ENCODE results near the gene DLGAP1. TPM values are rescaled to one million over a fixed set of nuclear protein-coding genes. Genes with fewer than 3 reads are reported as not detected.

DLGAP1 gene
- total RNA-seq, 1 donor from 2014 or later, result 0.63 TPM

- no peak for DNase-seq (ENCODE audit: low read depth)
- TF ChIP-seq, protein P1, sequence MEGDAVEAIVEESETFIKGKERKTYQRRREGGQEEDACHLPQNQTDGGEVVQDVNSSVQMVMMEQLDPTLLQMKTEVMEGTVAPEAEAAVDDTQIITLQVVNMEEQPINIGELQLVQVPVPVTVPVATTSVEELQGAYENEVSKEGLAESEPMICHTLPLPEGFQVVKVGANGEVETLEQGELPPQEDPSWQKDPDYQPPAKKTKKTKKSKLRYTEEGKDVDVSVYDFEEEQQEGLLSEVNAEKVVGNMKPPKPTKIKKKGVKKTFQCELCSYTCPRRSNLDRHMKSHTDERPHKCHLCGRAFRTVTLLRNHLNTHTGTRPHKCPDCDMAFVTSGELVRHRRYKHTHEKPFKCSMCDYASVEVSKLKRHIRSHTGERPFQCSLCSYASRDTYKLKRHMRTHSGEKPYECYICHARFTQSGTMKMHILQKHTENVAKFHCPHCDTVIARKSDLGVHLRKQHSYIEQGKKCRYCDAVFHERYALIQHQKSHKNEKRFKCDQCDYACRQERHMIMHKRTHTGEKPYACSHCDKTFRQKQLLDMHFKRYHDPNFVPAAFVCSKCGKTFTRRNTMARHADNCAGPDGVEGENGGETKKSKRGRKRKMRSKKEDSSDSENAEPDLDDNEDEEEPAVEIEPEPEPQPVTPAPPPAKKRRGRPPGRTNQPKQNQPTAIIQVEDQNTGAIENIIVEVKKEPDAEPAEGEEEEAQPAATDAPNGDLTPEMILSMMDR (conservative IDR thresholded peaks at IDR 0.05; ENCODE audit: low read depth, low read length), result no peak
- no peak overlapping the region for H3K4me3 ChIP-seq (ENCODE audit: low read depth, low read length)
Measured at GRCh38 chr18:4445902-4446301, 9.2 kb downstream of the DLGAP1 start.

- DNase-seq (ENCODE audit: low read depth), result no peak
- TF ChIP-seq, protein P1 (conservative IDR thresholded peaks at IDR 0.05; ENCODE audit: low read depth, low read length), result no peak
- H3K4me3 ChIP-seq (ENCODE audit: low read depth, low read length), result no peak overlapping the region
Measured at GRCh38 chr18:4444306-4444705, 10.8 kb downstream of the DLGAP1 start.

DNA sequence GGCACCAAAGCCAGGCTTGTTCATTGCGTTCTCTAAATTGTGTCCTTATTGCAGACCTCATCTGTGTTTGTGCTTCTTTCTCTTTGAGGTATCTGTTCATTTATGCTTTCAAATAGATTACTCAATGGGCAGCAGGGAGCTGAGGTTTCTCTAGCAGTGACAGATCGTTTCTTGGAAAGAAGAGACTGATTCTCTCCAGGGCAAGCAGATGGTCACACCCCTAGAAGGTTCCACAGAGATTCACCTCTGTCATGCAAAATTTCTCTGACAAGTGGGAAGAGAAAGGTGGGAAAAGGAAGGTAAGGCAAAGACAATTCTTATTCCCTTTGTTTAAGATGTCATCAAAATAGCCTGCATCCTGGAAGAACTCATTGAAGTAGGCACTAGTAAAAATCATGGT lies 14.0 kb downstream of the DLGAP1 start:
- TF ChIP-seq, protein P1 (conservative IDR thresholded peaks at IDR 0.05; ENCODE audit: low read depth, low read length), result no peak
- no peak overlapping the region for H3K4me3 ChIP-seq (ENCODE audit: low read depth, low read length)
- DNase-seq (ENCODE audit: low read depth), result no peak

- TF ChIP-seq, protein P1 (conservative IDR thresholded peaks at IDR 0.05; ENCODE audit: low read depth, low read length), result no peak
Measured at GRCh38 chr18:4438938-4439337, 16.2 kb downstream of the DLGAP1 start.

DNA sequence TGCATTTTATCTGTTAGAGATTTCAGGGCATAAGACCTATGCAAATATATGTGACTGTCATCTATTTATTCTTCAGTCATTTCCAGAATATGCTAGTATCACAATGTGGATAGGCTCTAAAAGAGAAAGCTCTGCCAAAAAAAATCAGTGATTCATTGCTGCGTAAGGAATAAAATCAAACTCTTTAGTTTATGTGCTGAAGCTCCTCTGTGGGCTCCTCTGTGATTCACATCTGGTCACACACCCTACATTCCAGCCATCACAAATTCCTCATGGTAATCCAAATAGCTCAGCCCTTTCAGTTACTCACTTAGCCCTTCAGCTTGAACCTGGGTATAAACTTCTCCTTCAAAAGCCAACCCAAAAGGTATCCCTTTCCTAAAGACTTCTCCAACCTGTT lies 21.4 kb downstream of the DLGAP1 start:
- no peak for DNase-seq (ENCODE audit: low read depth)
- TF ChIP-seq, protein P1 (conservative IDR thresholded peaks at IDR 0.05; ENCODE audit: low read depth, low read length), result no peak
- H3K4me3 ChIP-seq (ENCODE audit: low read depth, low read length), result no peak overlapping the region

More at GRCh38 chr18:4438938-4439337, 16.2 kb downstream of the DLGAP1 start:
- H3K4me3 ChIP-seq (ENCODE audit: low read depth, low read length), result no peak overlapping the region
- no peak for DNase-seq (ENCODE audit: low read depth)

- TF ChIP-seq, protein P1 (conservative IDR thresholded peaks at IDR 0.05; ENCODE audit: low read depth, low read length), result no peak
- DNase-seq (ENCODE audit: low read depth), result no peak
- H3K4me3 ChIP-seq (ENCODE audit: low read depth, low read length), result no peak overlapping the region
Measured at GRCh38 chr18:4430836-4431235, 24.3 kb downstream of the DLGAP1 start.

DNA sequence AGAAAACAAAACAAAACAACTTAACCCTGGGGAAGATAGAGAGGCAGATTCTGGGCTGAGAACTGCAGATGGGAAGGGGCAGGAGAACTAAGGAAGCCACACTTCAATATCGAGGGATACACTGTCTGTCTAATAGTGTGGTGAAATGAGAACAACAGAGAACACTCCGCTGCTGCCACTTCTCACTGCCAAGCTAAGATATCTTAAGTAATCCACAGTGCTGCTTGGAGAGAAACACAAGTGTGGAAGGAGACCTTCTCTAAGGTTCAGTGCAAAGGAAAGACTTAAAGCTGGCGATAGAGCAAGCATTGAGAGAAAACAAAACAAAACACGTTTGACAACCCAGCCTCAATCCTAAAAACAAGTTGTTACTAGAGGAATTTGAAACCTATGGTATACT lies 37.4 kb downstream of the DLGAP1 start:
- TF ChIP-seq, protein P1 (conservative IDR thresholded peaks at IDR 0.05; ENCODE audit: low read depth, low read length), result no peak
- H3K4me3 ChIP-seq (ENCODE audit: low read depth, low read length), result no peak overlapping the region
- DNase-seq (ENCODE audit: low read depth), result no peak
